B cell (primary cell): Measurements from ENCODE around the gene CBX5.

Experiments
- CTCF ChIP-seq: fragments of 200-600 bp; IDR thresholded peaks from one replicate; pipeline ENCODE4 v1.8.0; 2022; ENCODE audit warnings: antibody characterized with exemption, mild to moderate bottlenecking
- EZH2 ChIP-seq: IDR thresholded peaks from 2 replicates; pipeline ENCODE4 v1.6.1; 2012; ENCODE audit warnings: borderline replicate concordance, low read depth, mild to moderate bottlenecking, moderate library complexity, low read length; ENCODE audit not compliant: insufficient read depth, poor library complexity, severe bottlenecking

GRCh38 chr12:54277823-54278276, 2.1 kb downstream of the CBX5 start:
- no peak for TF ChIP-seq CTCF
- TF ChIP-seq EZH2, result no peak
